NB4 (cell line): ENCODE data around the gene C1orf141.
"Not testable (repeated sequence)": the region's sequence is repeated elsewhere in the genome, so short reads cannot be mapped to it uniquely, and the experiment has no call there.

Source experiments
- DNase-seq: peaks from one replicate; pipeline ENCODE4 v3.0.0; 2010; ENCODE audit warnings: low read depth
- H3K4me3 ChIP-seq: one replicate; pipeline ENCODE4 v1.5.1; 2011; ENCODE audit warnings: mild to moderate bottlenecking, low read depth, low read length, moderate library complexity
- MYC ChIP-seq: IDR thresholded peaks from 2 replicates; pipeline ENCODE4 v1.6.1; 2011; ENCODE audit warnings: low read depth, low read length
- POLR2A ChIP-seq: IDR thresholded peaks from 2 replicates; pipeline ENCODE4 v1.6.1; 2011; ENCODE audit warnings: mild to moderate bottlenecking; ENCODE audit not compliant: insufficient read length; ENCODE audit errors: extremely low read depth
- TF ChIP-seq, protein P1 (sequence below): IDR thresholded peaks from 2 replicates; pipeline ENCODE4 v1.6.1; 2011; ENCODE audit warnings: low read depth, low read length
- TF ChIP-seq, protein P2 (sequence below): IDR thresholded peaks from one replicate; pipeline ENCODE4 v1.5.1; 2012; ENCODE audit warnings: low read depth, low read length

Gene C1orf141

GRCh38 chr1:67162954-67163353 is 28.2 kb upstream of the C1orf141 start:
- no peak for TF ChIP-seq POLR2A
- TF ChIP-seq MYC: no peak
- TF ChIP-seq, protein P1, sequence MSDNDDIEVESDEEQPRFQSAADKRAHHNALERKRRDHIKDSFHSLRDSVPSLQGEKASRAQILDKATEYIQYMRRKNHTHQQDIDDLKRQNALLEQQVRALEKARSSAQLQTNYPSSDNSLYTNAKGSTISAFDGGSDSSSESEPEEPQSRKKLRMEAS: no peak
- TF ChIP-seq, protein P2, sequence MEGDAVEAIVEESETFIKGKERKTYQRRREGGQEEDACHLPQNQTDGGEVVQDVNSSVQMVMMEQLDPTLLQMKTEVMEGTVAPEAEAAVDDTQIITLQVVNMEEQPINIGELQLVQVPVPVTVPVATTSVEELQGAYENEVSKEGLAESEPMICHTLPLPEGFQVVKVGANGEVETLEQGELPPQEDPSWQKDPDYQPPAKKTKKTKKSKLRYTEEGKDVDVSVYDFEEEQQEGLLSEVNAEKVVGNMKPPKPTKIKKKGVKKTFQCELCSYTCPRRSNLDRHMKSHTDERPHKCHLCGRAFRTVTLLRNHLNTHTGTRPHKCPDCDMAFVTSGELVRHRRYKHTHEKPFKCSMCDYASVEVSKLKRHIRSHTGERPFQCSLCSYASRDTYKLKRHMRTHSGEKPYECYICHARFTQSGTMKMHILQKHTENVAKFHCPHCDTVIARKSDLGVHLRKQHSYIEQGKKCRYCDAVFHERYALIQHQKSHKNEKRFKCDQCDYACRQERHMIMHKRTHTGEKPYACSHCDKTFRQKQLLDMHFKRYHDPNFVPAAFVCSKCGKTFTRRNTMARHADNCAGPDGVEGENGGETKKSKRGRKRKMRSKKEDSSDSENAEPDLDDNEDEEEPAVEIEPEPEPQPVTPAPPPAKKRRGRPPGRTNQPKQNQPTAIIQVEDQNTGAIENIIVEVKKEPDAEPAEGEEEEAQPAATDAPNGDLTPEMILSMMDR: no peak
- H3K4me3 ChIP-seq: no peak overlapping the region
- no peak for DNase-seq

DNA sequence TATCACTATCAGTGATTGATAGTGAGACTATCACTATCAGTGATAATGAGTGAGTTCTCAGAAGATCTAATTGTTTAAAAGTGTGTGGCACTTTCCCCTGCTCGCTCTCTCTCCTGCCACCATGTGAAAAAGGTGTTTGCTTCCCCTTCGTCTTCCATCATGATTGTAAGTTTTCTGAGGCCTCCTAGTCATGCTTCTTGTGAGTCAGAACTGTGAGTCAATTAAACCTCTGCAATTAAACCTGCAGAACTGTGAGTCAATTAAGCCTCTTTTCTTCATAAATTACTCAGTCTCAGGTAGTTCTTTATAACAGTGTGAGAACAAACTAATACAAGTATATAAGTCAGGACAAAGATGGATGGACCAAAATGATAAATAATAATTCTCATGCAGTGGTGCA is 24.5 kb upstream of the C1orf141 start:
- no peak overlapping the region for H3K4me3 ChIP-seq
- TF ChIP-seq, protein P2: no peak
- TF ChIP-seq, protein P1: no peak
- no peak for TF ChIP-seq MYC
- TF ChIP-seq POLR2A: no peak
- no peak for DNase-seq

DNA sequence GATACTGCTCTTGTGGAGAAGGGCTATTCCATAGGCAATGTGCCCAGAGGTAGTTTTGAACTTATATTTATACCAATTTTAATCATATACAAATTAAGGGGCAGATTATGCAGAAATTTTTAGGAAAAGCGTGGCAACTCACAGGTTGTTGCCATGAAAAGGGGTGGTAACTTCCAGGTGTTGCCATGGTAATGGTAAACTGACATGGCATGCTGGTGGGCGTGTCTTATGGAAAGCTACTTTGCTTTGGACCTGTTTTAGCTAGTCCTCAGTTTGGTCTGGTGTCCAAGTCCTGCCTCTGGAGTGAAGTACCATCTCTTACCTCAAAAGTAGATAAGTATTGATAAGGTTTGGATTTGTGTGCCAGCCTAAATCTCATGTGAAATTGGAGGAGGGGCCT is 23.6 kb upstream of the C1orf141 start:
- no peak overlapping the region for H3K4me3 ChIP-seq
- DNase-seq: no peak
- no peak for TF ChIP-seq POLR2A
- no peak for TF ChIP-seq MYC
- TF ChIP-seq, protein P1: no peak
- TF ChIP-seq, protein P2: no peak

DNA sequence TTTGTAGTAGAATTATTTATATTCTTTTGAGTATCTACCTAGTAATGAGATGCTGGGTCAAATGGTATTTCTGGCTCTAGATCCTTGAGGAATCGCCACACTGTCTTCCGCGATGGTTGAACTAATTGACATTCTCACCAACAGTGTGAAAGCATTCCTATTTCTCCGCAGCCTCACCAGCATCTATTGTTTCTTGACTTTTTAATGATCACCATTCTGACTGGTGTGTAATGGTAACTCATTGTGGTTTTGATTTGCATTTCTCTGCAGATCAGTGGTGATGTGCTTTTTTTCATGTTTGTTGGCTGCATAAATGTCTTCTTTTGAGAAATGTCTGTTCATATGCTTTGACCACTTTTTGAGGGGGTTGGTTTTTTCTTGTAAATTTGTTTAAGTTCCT is 16.2 kb upstream of the C1orf141 start:
- no peak for TF ChIP-seq POLR2A
- TF ChIP-seq MYC: no peak
- TF ChIP-seq, protein P1: no peak
- H3K4me3 ChIP-seq: no peak overlapping the region
- DNase-seq: no peak

DNA sequence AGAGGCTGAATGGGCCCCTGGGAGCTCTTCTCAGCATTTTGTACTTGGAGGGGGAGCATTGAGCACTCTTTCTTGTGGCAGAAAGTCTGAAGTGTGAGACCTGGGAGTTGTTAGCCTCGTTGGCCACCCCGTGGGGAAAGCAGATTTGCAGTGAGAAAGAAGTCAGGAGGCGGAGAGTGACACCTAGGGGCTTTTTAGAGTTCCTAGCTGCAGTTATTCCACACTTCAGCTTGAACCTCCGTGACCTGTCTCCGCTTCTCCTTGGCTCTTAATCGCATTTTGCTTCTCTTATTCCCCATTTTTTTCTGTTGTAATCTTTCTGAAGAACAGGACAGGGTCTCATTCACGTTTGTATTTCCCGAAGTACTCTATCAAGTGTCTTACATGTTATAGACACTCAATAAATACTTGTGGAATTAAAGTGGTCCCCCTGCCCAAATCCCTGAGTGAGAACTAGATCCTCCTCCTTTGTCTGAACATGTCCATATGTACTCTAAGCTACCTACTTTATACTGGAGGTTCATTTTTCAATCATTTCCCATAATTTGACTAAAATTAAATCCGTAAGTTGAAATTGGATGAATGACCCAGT is 14.5 kb upstream of the C1orf141 start:
- no peak overlapping the region for H3K4me3 ChIP-seq
- TF ChIP-seq MYC: no peak
- TF ChIP-seq, protein P2: peak; percentile 60
- TF ChIP-seq, protein P1: no peak
- peak; percentile 76 for DNase-seq

DNA sequence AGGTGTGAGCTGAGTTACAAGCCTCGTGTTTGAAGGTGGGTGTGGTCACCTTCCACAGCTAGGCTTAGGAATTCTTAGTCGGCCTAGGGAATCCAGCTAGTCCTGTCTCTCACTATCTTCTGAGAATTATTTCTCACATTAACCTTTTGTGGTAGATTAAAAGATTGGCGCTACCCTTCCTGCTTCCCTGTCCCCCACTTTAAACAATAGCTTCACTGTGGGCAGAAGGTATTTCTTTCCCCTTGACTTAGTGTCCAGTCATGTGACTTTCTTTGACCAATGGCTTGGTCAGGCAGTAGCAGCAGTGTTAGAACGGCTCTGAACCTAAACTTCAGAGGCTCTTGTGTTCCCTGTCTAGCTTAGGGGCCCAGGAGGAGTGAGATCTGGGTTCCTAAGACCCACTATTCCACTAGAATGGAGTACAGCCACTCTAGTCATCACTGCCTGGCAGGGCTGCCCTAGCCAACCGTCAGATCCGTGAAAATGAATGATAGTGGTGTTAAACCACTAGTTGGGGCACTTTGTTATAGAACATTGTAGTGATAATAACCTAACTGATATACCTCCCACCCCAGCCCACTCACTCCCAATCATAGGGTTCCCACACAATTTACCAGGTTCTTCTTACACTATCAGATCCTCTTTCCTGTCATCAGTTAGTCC is 13.9 kb upstream of the C1orf141 start:
- no peak overlapping the region for H3K4me3 ChIP-seq
- TF ChIP-seq, protein P1: no peak
- TF ChIP-seq POLR2A: no peak
- TF ChIP-seq, protein P2: no peak
- TF ChIP-seq MYC: no peak
- no peak for DNase-seq

- not testable (repeated sequence) for DNase-seq, H3K4me3 ChIP-seq
Observed at GRCh38 chr1:67147973-67148372, 13.2 kb upstream of the C1orf141 start.
